HL-60 (cell line): ENCODE measurements around the gene UBE2L5.

Experiments used
- DNase-seq, 2 experiments: peaks; one replicate each; pipeline ENCODE4 v3.0.0-alpha.2; 2010 to 2020; ENCODE audit warnings: low read depth in 1 of 2, low spot score in 1 of 2
- H3K27ac ChIP-seq: fragments of 250-450 bp; sonication (Bioruptor Pico); replicated peaks from 2 replicates; pipeline ENCODE4 v1.5.1; 2020; ENCODE audit warnings: mild to moderate bottlenecking, moderate library complexity
- H3K27me3 ChIP-seq: fragments of 250-450 bp; sonication (Bioruptor Pico); 2 replicates; pipeline ENCODE4 v1.5.1; 2021; ENCODE audit warnings: mild to moderate bottlenecking, moderate library complexity; ENCODE audit not compliant: insufficient read depth, poor library complexity, severe bottlenecking
- H3K4me3 ChIP-seq: replicated peaks from 2 replicates; pipeline ENCODE4 v1.5.1; 2011; ENCODE audit warnings: mild to moderate bottlenecking, control low read depth, low read length; ENCODE audit not compliant: insufficient read depth
- GABPA ChIP-seq: IDR thresholded peaks from 2 replicates; pipeline ENCODE4 v1.6.1; 2012; ENCODE audit warnings: low read depth
- POLR2AphosphoS5 ChIP-seq: IDR thresholded peaks from 2 replicates; pipeline ENCODE4 v1.6.1; 2012; ENCODE audit warnings: low read depth
- SPI1 ChIP-seq: IDR thresholded peaks from 2 replicates; pipeline ENCODE4 v1.6.1; 2012; ENCODE audit warnings: low read depth, mild to moderate bottlenecking, borderline replicate concordance
- TF ChIP-seq, protein P1 (sequence below): IDR thresholded peaks from 2 replicates; pipeline ENCODE4 v1.6.1; 2012; ENCODE audit warnings: low read depth; ENCODE audit not compliant: insufficient replicate concordance
- TF ChIP-seq, protein P2 (sequence below): IDR thresholded peaks from one replicate; pipeline ENCODE4 v1.5.1; 2011; ENCODE audit warnings: low read length, control low read depth, inconsistent platforms; ENCODE audit not compliant: insufficient read depth

Gene UBE2L5

GRCh38 chr13:30437177-30437576 lies 14.9 kb downstream of the UBE2L5 start:
- H3K27me3 ChIP-seq = no peaks in the 10 kb centered on the region
- TF ChIP-seq, protein P1, sequence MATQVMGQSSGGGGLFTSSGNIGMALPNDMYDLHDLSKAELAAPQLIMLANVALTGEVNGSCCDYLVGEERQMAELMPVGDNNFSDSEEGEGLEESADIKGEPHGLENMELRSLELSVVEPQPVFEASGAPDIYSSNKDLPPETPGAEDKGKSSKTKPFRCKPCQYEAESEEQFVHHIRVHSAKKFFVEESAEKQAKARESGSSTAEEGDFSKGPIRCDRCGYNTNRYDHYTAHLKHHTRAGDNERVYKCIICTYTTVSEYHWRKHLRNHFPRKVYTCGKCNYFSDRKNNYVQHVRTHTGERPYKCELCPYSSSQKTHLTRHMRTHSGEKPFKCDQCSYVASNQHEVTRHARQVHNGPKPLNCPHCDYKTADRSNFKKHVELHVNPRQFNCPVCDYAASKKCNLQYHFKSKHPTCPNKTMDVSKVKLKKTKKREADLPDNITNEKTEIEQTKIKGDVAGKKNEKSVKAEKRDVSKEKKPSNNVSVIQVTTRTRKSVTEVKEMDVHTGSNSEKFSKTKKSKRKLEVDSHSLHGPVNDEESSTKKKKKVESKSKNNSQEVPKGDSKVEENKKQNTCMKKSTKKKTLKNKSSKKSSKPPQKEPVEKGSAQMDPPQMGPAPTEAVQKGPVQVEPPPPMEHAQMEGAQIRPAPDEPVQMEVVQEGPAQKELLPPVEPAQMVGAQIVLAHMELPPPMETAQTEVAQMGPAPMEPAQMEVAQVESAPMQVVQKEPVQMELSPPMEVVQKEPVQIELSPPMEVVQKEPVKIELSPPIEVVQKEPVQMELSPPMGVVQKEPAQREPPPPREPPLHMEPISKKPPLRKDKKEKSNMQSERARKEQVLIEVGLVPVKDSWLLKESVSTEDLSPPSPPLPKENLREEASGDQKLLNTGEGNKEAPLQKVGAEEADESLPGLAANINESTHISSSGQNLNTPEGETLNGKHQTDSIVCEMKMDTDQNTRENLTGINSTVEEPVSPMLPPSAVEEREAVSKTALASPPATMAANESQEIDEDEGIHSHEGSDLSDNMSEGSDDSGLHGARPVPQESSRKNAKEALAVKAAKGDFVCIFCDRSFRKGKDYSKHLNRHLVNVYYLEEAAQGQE = no peak
- no peak for TF ChIP-seq POLR2AphosphoS5
- TF ChIP-seq SPI1 = no peak
- TF ChIP-seq, protein P2, sequence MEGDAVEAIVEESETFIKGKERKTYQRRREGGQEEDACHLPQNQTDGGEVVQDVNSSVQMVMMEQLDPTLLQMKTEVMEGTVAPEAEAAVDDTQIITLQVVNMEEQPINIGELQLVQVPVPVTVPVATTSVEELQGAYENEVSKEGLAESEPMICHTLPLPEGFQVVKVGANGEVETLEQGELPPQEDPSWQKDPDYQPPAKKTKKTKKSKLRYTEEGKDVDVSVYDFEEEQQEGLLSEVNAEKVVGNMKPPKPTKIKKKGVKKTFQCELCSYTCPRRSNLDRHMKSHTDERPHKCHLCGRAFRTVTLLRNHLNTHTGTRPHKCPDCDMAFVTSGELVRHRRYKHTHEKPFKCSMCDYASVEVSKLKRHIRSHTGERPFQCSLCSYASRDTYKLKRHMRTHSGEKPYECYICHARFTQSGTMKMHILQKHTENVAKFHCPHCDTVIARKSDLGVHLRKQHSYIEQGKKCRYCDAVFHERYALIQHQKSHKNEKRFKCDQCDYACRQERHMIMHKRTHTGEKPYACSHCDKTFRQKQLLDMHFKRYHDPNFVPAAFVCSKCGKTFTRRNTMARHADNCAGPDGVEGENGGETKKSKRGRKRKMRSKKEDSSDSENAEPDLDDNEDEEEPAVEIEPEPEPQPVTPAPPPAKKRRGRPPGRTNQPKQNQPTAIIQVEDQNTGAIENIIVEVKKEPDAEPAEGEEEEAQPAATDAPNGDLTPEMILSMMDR = no peak
- TF ChIP-seq GABPA = no peak
- H3K27ac ChIP-seq = no peak overlapping the region
- DNase-seq = no peak
- no peak overlapping the region for H3K4me3 ChIP-seq

DNA sequence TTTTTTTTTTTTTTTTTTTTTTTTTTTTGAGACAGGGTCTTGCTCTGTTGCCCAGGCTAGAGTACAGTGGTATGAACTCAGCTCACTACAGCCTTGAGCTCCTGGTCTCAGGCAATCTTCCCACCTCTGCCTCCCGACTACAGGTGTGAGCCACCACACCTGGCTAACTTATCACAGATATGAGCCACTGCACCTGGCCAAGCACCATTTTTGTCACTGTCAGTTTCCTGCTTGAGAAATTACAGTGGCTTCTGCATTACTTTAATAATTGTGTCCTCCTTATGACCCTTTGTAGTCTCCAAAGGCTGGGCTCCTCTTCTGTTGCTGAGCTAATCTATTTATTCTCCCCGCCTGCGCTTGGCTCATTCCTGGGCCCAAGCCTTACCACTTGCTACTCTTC lies 16.0 kb downstream of the UBE2L5 start:
- TF ChIP-seq, protein P2 = no peak
- TF ChIP-seq GABPA (no peak), POLR2AphosphoS5 (no peak), SPI1 (no peak)
- TF ChIP-seq, protein P1 = no peak
- DNase-seq = no peak
- Histone ChIP-seq H3K4me3 (no peak overlapping the region), H3K27me3 (no peaks in the 10 kb centered on the region), H3K27ac (no peak overlapping the region)

DNA sequence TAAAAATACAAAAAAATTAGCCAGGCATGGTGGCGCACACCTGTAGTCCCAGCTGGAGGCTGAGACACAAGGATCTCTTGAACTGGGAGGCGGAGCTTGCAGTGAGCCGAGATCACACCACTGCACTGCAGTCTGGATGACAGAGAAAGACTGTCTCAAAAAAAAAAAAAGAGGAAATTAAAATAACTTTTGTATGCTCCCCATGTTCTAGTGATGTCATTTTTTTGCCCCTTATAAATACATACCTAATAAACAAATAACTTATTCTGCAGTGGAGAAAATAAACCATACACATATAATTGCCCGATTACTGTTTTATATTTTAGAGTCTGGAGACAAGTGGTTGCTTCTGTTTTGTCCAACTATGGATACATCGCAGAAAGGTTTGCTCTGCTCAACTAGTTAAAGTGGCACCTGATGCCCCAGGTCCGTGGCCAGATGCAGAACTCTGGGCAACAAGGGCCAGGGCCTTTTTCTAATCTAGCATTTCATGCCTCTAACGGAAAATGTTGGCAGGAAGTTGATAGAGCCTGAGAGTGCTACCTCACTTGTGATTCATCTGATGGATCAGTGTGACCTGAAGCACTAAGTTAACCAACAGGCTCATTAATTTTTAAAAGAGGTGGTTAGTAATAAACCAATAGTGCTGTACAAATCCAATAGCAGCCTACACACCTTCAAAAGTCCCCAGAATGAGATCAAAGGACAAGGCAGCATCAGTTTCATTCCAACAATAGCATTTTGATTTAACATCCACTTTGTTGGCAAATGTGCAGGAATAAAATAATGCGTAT lies 18.8 kb downstream of the UBE2L5 start:
- Histone ChIP-seq H3K27ac (no peak overlapping the region), H3K27me3 (no peaks in the 10 kb centered on the region), H3K4me3 (no peak overlapping the region)
- TF ChIP-seq, protein P1 = no peak
- TF ChIP-seq POLR2AphosphoS5 (no peak), SPI1 (no peak), GABPA (no peak)
- TF ChIP-seq, protein P2 = no peak
- DNase-seq = no peak
